22Rv1 (cell line): Measurements from ENCODE around the gene ZNF804A.

Experiments used
- H3K27ac ChIP-seq: fragments of 450-650 bp; 2 replicates; pipeline ENCODE4 v1.5.1; 2017
- CTCF ChIP-seq: fragments of 450-650 bp; IDR thresholded peaks from 2 replicates; pipeline ENCODE4 v1.5.1; 2017; ENCODE audit warnings: mild to moderate bottlenecking
- ZFX ChIP-seq: fragments of 450-650 bp; IDR thresholded peaks from 2 replicates; pipeline ENCODE4 v1.6.1; 2017; ENCODE audit warnings: antibody characterized with exemption, borderline replicate concordance

ZNF804A gene

GRCh38 chr2:184906709-184907108 is 308.4 kb downstream of the ZNF804A start:
- TF ChIP-seq CTCF = no peak
- no peak for TF ChIP-seq ZFX
- H3K27ac ChIP-seq = no peak overlapping the region

- no peak overlapping the region for H3K27ac ChIP-seq
- TF ChIP-seq ZFX (no peak), CTCF (no peak)
These were observed 310.6 kb downstream of the ZNF804A start for GRCh38 chr2:184908966-184909365.

GRCh38 chr2:184920451-184920965 is 322.2 kb downstream of the ZNF804A start:
- TF ChIP-seq ZFX (no peak), CTCF (no peak)
- no peak overlapping the region for H3K27ac ChIP-seq

- TF ChIP-seq ZFX (no peak), CTCF (no peak)
- no peak overlapping the region for H3K27ac ChIP-seq
These were observed 323.3 kb downstream of the ZNF804A start for GRCh38 chr2:184921676-184922075.

- H3K27ac ChIP-seq = no peak overlapping the region
- no peak for TF ChIP-seq ZFX
- no peak for TF ChIP-seq CTCF
These were observed 325.4 kb downstream of the ZNF804A start for GRCh38 chr2:184923751-184924150.

- H3K27ac ChIP-seq = no peak overlapping the region
- TF ChIP-seq CTCF (no peak), ZFX (no peak)
These were observed 328.7 kb downstream of the ZNF804A start for GRCh38 chr2:184927040-184927439.

- H3K27ac ChIP-seq = no peak overlapping the region
- TF ChIP-seq ZFX = no peak
- TF ChIP-seq CTCF = no peak
These were observed 338.4 kb downstream of the ZNF804A start for GRCh38 chr2:184936761-184937160.
